GM10847 (cell line): Measurements from ENCODE around the gene FPR2.

Experiments used
- POLR2A ChIP-seq: IDR thresholded peaks from 2 replicates; pipeline ENCODE4 v1.6.1; 2011; ENCODE audit not compliant: insufficient read length; ENCODE audit errors: extremely low read depth

The FPR2 gene, protein sequence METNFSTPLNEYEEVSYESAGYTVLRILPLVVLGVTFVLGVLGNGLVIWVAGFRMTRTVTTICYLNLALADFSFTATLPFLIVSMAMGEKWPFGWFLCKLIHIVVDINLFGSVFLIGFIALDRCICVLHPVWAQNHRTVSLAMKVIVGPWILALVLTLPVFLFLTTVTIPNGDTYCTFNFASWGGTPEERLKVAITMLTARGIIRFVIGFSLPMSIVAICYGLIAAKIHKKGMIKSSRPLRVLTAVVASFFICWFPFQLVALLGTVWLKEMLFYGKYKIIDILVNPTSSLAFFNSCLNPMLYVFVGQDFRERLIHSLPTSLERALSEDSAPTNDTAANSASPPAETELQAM

DNA sequence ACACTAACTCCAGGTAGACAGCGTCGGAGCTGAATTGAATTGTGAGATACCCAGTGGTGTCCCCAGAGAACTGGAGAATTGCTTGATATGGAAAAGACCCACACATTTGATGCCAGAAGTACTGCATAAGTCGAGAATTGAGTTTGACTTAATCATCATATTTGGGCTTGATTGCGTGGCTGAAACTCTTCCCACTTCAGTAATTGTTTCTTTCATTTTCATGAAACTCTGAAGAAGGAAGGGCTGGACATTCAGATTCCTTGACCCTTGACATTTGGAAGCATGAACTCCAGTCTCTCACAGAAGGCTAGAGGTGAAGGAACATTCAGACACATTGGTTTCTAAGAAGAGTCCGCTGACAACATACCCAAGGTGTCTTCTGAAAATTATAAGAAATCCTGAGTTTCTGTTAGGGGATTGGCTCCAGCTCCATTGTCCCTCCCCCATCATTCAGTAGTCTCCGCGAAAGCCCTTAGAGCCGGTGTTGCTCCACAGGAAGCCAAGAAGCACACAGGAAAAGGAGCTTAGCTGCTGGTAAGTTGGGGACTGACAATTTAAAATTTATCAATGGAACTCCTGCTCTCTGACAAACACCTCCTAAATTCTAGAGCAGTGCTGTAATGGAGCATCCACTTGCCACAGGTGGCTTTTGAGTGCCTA is at the start of gene FPR2:
Gene FPR2, plus strand, starts transcription at position 484 of the 660 bp plus-strand sequence. CDS start 7,479 bp downstream, outside the sequence.
- TF ChIP-seq POLR2A: no peak

- no peak for TF ChIP-seq POLR2A
Observed at GRCh38 chr19:51711702-51712101, 49.3 kb upstream of the FPR2 start.

GRCh38 chr19:51712461-51713081 is 48.4 kb upstream of the FPR2 start:
- no peak for TF ChIP-seq POLR2A

DNA sequence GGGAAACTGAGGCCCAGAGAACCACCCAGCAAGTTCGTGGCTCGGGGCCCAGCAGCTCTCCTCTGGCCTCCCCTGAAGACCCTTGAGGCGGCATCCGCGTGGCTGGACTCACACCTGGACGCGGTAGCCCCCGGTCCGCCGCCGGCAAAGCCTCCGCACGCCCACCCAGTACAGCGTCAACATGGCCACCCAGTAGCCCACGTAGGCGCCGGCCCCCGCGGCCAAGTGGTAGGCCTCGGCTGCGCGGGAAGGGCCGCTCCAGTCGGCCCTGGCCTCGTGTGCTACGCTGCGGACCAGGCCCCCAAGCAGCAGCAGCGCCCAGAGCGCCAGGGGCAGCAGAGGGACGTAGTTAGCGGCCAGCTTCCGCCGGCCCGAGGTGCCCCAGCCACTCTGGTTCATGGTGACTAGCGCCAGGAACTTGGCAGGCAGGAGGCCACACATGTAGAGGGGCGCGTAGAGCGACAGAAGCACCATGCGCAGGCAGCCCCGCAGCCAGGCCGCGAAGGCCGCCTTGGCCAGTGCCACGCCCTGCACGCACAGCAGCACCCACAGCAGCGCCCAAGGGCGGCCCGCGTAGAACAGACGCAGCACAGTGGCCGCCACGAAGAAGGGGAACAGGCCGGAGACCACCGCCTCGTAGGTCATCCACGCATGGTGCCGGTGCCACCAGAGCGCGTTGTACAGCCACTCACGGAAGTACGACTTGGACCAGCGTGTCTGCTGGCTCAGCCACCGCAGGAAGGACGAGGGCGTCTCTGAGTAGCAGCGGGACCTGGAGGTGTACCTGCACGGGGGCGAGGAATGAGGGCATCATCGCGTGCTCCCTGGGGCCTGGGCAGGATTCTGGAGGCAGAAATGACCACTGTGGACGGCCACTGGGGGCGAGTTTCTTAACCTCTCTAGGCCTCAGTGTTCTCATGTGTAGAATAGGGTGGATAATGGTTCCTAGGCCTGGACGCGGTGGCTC is 47.4 kb upstream of the FPR2 start:
- TF ChIP-seq POLR2A: no peak

GRCh38 chr19:51714848-51715247 is 46.1 kb upstream of the FPR2 start:
- TF ChIP-seq POLR2A: no peak

- no peak for TF ChIP-seq POLR2A
Observed at GRCh38 chr19:51715850-51716249, 45.1 kb upstream of the FPR2 start.

GRCh38 chr19:51716925-51717324 is 44.1 kb upstream of the FPR2 start:
- TF ChIP-seq POLR2A: no peak

DNA sequence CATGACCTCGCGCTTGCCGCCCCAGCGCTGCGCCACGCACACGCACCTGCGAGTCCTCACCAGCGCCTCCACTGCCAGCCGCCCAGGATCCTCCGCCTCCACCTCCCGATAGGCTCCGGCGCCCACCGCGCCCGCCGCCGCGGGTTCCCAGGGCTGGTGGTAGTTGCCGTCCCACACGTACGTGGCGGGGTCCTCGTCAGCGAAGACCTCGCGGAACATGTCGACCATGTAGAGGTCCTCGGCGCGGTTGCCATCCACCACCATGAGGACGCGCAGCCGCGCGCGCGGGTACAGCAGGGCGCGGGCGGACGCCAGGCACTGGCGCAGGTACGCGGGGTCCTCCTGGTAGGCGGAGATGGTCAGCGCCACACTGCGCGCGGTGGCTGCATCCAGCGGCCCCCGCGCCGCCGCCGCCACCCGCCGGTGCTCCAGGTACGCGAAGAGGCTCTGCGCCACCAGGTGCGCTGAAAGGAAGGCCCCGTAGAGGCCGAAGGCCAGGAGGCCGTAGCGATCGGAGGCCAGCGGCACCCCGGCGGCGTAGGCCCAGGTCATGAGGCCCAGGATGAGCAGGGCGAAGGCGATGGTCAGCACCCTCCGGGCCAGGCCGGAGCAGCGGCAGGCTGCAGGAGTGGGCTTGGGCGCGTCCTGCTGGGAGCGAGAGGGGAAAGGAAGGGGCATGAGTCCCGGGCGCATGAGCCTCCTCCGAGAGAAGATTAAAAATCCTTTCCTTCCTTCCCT is 41.6 kb upstream of the FPR2 start:
- no peak for TF ChIP-seq POLR2A

DNA sequence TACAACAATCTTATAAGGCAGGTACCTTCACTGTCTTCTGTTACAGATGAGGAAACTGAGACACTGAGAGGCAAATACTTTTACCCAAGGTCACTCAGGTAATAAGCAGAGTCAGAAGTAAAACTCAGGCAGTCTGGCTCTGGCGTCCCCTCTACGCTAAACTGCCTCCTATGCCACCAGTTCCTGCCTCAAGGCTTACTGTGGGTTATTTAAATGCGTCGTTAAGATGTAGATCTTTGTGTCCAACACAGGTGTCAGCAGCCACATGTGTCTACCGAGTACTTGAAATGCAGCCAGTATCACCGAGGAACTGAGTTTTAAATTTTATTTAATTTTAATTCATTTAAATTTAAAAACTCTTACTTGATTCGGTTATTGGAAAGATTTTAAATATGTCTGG is 39.1 kb upstream of the FPR2 start:
- TF ChIP-seq POLR2A: no peak

DNA sequence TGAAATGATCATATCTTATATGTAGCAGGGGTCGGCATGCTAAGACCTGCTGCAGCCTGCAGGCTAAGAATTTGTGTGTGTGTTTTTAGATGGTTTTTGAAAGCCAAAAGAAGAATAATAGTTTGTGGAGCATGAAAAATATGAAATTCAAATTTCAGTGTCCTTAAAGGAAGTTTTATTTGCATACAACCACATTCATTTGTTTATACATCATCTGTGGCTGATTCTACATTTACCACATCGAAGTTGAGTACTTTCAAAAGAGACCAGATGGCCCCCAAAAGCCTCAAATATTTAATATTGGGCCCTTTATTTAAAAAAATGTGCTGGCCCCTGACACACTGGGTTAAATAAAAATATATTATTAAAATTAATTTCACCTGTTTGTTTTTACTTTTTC is 38.5 kb upstream of the FPR2 start:
- no peak for TF ChIP-seq POLR2A

DNA sequence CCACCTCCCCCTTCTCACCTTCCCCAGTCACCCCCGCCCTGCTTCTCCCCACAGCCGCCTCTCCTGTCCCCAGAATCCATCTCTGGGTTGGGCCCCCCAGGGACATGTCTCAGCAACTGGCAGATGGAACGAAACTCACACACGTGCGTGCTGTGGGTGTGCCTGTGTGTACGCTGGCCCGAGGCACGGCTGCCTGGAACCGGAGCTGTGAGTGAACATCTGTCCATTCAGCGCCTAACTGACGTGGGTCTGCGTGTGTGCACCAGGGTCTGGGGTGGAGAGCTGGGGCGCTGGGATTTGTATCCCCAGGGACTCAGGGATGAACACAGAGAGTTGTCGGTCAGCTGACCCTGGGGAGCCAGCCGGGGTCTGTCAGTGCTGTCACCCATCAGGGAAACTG is 36.4 kb upstream of the FPR2 start:
- TF ChIP-seq POLR2A: no peak

- no peak for TF ChIP-seq POLR2A
Observed at GRCh38 chr19:51726049-51726448, 34.9 kb upstream of the FPR2 start.

DNA sequence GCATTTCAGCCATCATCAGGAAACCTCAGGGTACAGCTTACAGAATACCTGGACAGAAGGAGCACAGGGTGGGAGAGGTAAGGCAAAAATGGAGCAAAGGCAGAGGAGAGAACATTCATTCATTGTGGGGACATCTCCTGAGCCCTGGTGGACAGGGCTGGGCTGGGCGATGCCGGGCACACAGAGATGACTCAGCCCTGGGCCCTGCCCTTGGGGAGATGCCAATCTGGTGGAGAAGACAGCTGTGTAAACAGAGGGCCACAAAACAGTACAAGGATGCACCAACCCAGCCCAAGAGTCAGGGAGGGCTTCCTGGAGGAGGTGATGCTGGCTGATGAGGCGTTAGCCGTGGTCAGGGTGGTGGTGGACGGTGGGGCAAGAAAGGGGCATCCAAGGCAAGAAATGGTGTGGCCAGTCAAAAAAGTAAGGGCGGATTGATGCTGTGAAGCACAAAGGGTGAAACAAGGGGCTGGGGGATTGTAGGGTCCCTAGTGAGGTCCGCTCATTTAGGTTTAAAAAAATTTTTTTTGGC is 33.6 kb upstream of the FPR2 start:
- no peak for TF ChIP-seq POLR2A

- TF ChIP-seq POLR2A: no peak
Observed at GRCh38 chr19:51729781-51730180, 31.2 kb upstream of the FPR2 start.
